ENCODE measurements around the gene RASGEF1C.

DNA sequence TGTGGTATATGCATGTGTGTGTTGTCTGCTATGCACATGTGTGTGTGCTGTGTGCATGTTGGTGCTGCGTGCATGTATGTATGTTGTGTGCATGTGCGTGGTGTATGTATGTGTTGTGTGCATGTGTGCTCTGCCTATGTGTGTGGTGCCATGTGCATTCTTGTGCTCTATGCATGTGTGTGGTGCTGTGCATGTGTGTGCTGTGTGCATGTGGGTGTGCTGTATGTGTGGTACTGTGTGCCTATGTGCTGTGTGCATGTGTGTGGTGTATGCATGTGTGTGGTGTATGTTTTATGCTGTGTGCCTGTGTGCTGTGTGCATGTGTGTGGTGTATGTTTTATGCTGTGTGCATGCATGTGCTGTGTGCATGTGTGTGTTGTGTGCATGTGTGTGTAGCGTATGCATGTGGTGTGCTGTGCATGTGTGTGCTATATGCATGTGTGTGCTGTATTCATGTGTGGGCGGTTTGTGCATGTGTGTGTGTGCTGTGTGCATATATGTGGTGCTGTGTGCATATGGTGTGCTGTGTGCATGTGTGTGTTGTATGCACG is 4.7 kb upstream of the RASGEF1C start:
- TF ChIP-seq, protein P1, sequence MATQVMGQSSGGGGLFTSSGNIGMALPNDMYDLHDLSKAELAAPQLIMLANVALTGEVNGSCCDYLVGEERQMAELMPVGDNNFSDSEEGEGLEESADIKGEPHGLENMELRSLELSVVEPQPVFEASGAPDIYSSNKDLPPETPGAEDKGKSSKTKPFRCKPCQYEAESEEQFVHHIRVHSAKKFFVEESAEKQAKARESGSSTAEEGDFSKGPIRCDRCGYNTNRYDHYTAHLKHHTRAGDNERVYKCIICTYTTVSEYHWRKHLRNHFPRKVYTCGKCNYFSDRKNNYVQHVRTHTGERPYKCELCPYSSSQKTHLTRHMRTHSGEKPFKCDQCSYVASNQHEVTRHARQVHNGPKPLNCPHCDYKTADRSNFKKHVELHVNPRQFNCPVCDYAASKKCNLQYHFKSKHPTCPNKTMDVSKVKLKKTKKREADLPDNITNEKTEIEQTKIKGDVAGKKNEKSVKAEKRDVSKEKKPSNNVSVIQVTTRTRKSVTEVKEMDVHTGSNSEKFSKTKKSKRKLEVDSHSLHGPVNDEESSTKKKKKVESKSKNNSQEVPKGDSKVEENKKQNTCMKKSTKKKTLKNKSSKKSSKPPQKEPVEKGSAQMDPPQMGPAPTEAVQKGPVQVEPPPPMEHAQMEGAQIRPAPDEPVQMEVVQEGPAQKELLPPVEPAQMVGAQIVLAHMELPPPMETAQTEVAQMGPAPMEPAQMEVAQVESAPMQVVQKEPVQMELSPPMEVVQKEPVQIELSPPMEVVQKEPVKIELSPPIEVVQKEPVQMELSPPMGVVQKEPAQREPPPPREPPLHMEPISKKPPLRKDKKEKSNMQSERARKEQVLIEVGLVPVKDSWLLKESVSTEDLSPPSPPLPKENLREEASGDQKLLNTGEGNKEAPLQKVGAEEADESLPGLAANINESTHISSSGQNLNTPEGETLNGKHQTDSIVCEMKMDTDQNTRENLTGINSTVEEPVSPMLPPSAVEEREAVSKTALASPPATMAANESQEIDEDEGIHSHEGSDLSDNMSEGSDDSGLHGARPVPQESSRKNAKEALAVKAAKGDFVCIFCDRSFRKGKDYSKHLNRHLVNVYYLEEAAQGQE (IDR thresholded peaks at IDR 0.05): no peak
- TF ChIP-seq, protein P2, sequence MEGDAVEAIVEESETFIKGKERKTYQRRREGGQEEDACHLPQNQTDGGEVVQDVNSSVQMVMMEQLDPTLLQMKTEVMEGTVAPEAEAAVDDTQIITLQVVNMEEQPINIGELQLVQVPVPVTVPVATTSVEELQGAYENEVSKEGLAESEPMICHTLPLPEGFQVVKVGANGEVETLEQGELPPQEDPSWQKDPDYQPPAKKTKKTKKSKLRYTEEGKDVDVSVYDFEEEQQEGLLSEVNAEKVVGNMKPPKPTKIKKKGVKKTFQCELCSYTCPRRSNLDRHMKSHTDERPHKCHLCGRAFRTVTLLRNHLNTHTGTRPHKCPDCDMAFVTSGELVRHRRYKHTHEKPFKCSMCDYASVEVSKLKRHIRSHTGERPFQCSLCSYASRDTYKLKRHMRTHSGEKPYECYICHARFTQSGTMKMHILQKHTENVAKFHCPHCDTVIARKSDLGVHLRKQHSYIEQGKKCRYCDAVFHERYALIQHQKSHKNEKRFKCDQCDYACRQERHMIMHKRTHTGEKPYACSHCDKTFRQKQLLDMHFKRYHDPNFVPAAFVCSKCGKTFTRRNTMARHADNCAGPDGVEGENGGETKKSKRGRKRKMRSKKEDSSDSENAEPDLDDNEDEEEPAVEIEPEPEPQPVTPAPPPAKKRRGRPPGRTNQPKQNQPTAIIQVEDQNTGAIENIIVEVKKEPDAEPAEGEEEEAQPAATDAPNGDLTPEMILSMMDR (IDR thresholded peaks at IDR 0.05; ENCODE audit: low read depth, low read length, missing input control): no peak
- TF ChIP-seq TAF1 (conservative IDR thresholded peaks at IDR 0.05) (no peak), HNF4G (IDR thresholded peaks at IDR 0.05) (no peak), GABPA (IDR thresholded peaks at IDR 0.05 in 1 of 2, conservative IDR thresholded peaks at IDR 0.05 in 1 of 2) (no peak), HNF4A (conservative IDR thresholded peaks at IDR 0.05) (no peak), YY1 (IDR thresholded peaks at IDR 0.05) (no peak)
- TF ChIP-seq, protein P3, sequence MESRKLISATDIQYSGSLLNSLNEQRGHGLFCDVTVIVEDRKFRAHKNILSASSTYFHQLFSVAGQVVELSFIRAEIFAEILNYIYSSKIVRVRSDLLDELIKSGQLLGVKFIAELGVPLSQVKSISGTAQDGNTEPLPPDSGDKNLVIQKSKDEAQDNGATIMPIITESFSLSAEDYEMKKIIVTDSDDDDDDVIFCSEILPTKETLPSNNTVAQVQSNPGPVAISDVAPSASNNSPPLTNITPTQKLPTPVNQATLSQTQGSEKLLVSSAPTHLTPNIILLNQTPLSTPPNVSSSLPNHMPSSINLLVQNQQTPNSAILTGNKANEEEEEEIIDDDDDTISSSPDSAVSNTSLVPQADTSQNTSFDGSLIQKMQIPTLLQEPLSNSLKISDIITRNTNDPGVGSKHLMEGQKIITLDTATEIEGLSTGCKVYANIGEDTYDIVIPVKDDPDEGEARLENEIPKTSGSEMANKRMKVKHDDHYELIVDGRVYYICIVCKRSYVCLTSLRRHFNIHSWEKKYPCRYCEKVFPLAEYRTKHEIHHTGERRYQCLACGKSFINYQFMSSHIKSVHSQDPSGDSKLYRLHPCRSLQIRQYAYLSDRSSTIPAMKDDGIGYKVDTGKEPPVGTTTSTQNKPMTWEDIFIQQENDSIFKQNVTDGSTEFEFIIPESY (IDR thresholded peaks at IDR 0.05): no peak
- TF ChIP-seq, protein P4, sequence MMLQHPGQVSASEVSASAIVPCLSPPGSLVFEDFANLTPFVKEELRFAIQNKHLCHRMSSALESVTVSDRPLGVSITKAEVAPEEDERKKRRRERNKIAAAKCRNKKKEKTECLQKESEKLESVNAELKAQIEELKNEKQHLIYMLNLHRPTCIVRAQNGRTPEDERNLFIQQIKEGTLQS (IDR thresholded peaks at IDR 0.05): no peak

Data from liver (tissue), 3 donors.